ENCODE measurements around the gene SEMA7A. TPM values are rescaled to one million over a fixed set of nuclear protein-coding genes. Genes with fewer than 3 reads are reported as not detected.

SEMA7A gene
- total and polyA plus RNA-seq, 3 experiments from 2014 or later = 1.9 to 72.5 (median 71.2) TPM

- Mint-ChIP-seq H3K27me3 (no peaks in the 10 kb centered on the region), H3K4me1 (peaks cover 5 to 15% (median 10%) of the 10 kb centered on the region in 3 donors), H3K36me3 (peaks cover 27 to 95% (median 39%) of the 10 kb centered on the region in 3 donors), H3K9me3 (no peaks in the 10 kb centered on the region), H3K4me3 (no peak overlapping the region), H3K27ac (no peak overlapping the region)
- ChIA-PET POLR2A (no interaction called here), CTCF (interaction anchor here (1.2 to 4.1 kb wide), 3 partner anchors 10 to 70 kb away, joined by 3 to 16 read pairs (median 6); no protein-coding TSS in a partner anchor)
- no peak overlapping the region for H3K27ac ChIP-seq (ENCODE audit: low read depth, low read length)
- no peak for DNase-seq
- H3K27me3 ChIP-seq (ENCODE audit: insufficient read depth, low read length, poor library complexity, severe bottlenecking) = no peaks in the 10 kb centered on the region
- peaks cover 56% of the 10 kb centered on the region for H3K36me3 ChIP-seq (ENCODE audit: insufficient read depth, low read length)
- no peaks in the 10 kb centered on the region for H3K4me1 ChIP-seq (ENCODE audit: insufficient read depth, low read length)
- H3K9me3 ChIP-seq (ENCODE audit: low read length) = no peaks in the 10 kb centered on the region
- no peak overlapping the region for H3K4me3 ChIP-seq (ENCODE audit: low read length)
Observed at GRCh38 chr15:74449095-74449494, 15.3 kb upstream of the SEMA7A start.

- H3K4me3 ChIP-seq (ENCODE audit: low read length) = no peak overlapping the region
- DNase-seq = no peak
- H3K4me1 Mint-ChIP-seq = no peaks in the 10 kb centered on the region
- ChIA-PET CTCF (interaction anchor here (0.9 to 10.5 kb wide), 2 partner anchors 62 to 72 kb away, joined by 3 to 163 read pairs; no protein-coding TSS in a partner anchor), POLR2A (no interaction called here)
- H3K27ac Mint-ChIP-seq = no peak overlapping the region
- no peaks in the 10 kb centered on the region for H3K4me1 ChIP-seq (ENCODE audit: insufficient read depth, low read length)
- no peaks in the 10 kb centered on the region for H3K27me3 ChIP-seq (ENCODE audit: insufficient read depth, low read length, poor library complexity, severe bottlenecking)
- no peak overlapping the region for H3K4me3 Mint-ChIP-seq
- H3K36me3 Mint-ChIP-seq = peaks cover 27 to 70% (median 31%) of the 10 kb centered on the region in 3 donors
- no peak overlapping the region for H3K27ac ChIP-seq (ENCODE audit: low read depth, low read length)
- H3K27me3 Mint-ChIP-seq = no peaks in the 10 kb centered on the region
- H3K36me3 ChIP-seq (ENCODE audit: insufficient read depth, low read length) = peaks cover 33% of the 10 kb centered on the region
- no peaks in the 10 kb centered on the region for H3K9me3 ChIP-seq (ENCODE audit: low read length)
- no peaks in the 10 kb centered on the region for H3K9me3 Mint-ChIP-seq
Observed at GRCh38 chr15:74445816-74446763, 12.3 kb upstream of the SEMA7A start.

GRCh38 chr15:74444106-74445062, 10.6 kb upstream of the SEMA7A start:
- no peak overlapping the region for H3K4me3 Mint-ChIP-seq
- H3K4me3 ChIP-seq (ENCODE audit: low read length) = no peak overlapping the region
- CTCF ChIA-PET = interaction anchor here (10.5 kb wide), 1 partner anchor 61 kb away, joined by 163 read pairs; no protein-coding TSS in a partner anchor
- H3K4me1 Mint-ChIP-seq = no peaks in the 10 kb centered on the region
- peak overlapping the region in 1 of 8 donors; percentile 75 for H3K27ac Mint-ChIP-seq
- no peaks in the 10 kb centered on the region for H3K9me3 ChIP-seq (ENCODE audit: low read length)
- peaks cover 23 to 53% (median 23%) of the 10 kb centered on the region in 3 donors for H3K36me3 Mint-ChIP-seq
- POLR2A ChIA-PET = no interaction called here
- no peak for DNase-seq
- H3K27ac ChIP-seq (ENCODE audit: low read depth, low read length) = no peak overlapping the region
- no peaks in the 10 kb centered on the region for H3K27me3 Mint-ChIP-seq
- peaks cover 21% of the 10 kb centered on the region for H3K36me3 ChIP-seq (ENCODE audit: insufficient read depth, low read length)
- no peaks in the 10 kb centered on the region for H3K4me1 ChIP-seq (ENCODE audit: insufficient read depth, low read length)
- H3K27me3 ChIP-seq (ENCODE audit: insufficient read depth, low read length, poor library complexity, severe bottlenecking) = no peaks in the 10 kb centered on the region
- H3K9me3 Mint-ChIP-seq = no peaks in the 10 kb centered on the region

GRCh38 chr15:74443100-74443909, 9.5 kb upstream of the SEMA7A start:
- no peak overlapping the region for H3K4me3 ChIP-seq (ENCODE audit: low read length)
- H3K27me3 Mint-ChIP-seq = no peaks in the 10 kb centered on the region
- ChIA-PET POLR2A (no interaction called here), CTCF (interaction anchor here (1.3 to 10.5 kb wide), 3 partner anchors 60 to 69 kb away, joined by 4 to 163 read pairs (median 10); no protein-coding TSS in a partner anchor)
- no peaks in the 10 kb centered on the region for H3K27me3 ChIP-seq (ENCODE audit: insufficient read depth, low read length, poor library complexity, severe bottlenecking)
- no peaks in the 10 kb centered on the region for H3K4me1 ChIP-seq (ENCODE audit: insufficient read depth, low read length)
- no peak overlapping the region for H3K4me3 Mint-ChIP-seq
- H3K9me3 ChIP-seq (ENCODE audit: low read length) = no peaks in the 10 kb centered on the region
- peak overlapping the region in 2 of 8 donors; percentile 2 to 7 for H3K27ac Mint-ChIP-seq
- no peak overlapping the region for H3K27ac ChIP-seq (ENCODE audit: low read depth, low read length)
- peaks cover 18 to 42% (median 19%) of the 10 kb centered on the region in 3 donors for H3K36me3 Mint-ChIP-seq
- peaks cover 11% of the 10 kb centered on the region for H3K36me3 ChIP-seq (ENCODE audit: insufficient read depth, low read length)
- H3K4me1 Mint-ChIP-seq = peaks cover 0 to 5% (median 4%) of the 10 kb centered on the region in 3 donors
- no peak for DNase-seq
- H3K9me3 Mint-ChIP-seq = no peaks in the 10 kb centered on the region

- Mint-ChIP-seq H3K27ac (no peak overlapping the region), H3K4me3 (no peak overlapping the region), H3K4me1 (peaks cover 0 to 6% (median 5%) of the 10 kb centered on the region in 3 donors), H3K9me3 (no peaks in the 10 kb centered on the region), H3K27me3 (no peaks in the 10 kb centered on the region), H3K36me3 (peaks cover 15 to 35% (median 16%) of the 10 kb centered on the region in 3 donors)
- POLR2A ChIA-PET = no interaction called here
- Histone ChIP-seq H3K4me3 (ENCODE audit: low read length) (no peak overlapping the region), H3K27me3 (ENCODE audit: insufficient read depth, low read length, poor library complexity, severe bottlenecking) (no peaks in the 10 kb centered on the region), H3K4me1 (ENCODE audit: insufficient read depth, low read length) (no peaks in the 10 kb centered on the region), H3K9me3 (ENCODE audit: low read length) (no peaks in the 10 kb centered on the region), H3K27ac (ENCODE audit: low read depth, low read length) (no peak overlapping the region), H3K36me3 (ENCODE audit: insufficient read depth, low read length) (peaks cover 8% of the 10 kb centered on the region)
- peak in 1 of 5 donors; percentile 22 for DNase-seq
- CTCF ChIA-PET = interaction anchor here (1.3 to 10.5 kb wide), 5 partner anchors 40 to 71 kb away, joined by 3 to 163 read pairs (median 7); no protein-coding TSS in a partner anchor
Observed at GRCh38 chr15:74442604-74443003, 8.8 kb upstream of the SEMA7A start.

- peak overlapping the region in 3 of 8 donors; percentile 33 to 64 (median 56) for H3K27ac Mint-ChIP-seq
Observed at GRCh38 chr15:74442063-74442462, 8.3 kb upstream of the SEMA7A start.

More at GRCh38 chr15:74442063-74442462, 8.3 kb upstream of the SEMA7A start:
- no peak overlapping the region for H3K4me3 Mint-ChIP-seq
- ChIA-PET CTCF (interaction anchor here (0.8 to 10.5 kb wide), 8 partner anchors 24 to 71 kb away, joined by 3 to 163 read pairs (median 4); no protein-coding TSS in a partner anchor), POLR2A (no interaction called here)
- Histone ChIP-seq H3K27ac (ENCODE audit: low read depth, low read length) (no peak overlapping the region), H3K9me3 (ENCODE audit: low read length) (no peaks in the 10 kb centered on the region), H3K4me3 (ENCODE audit: low read length) (no peak overlapping the region), H3K4me1 (ENCODE audit: insufficient read depth, low read length) (no peaks in the 10 kb centered on the region), H3K36me3 (ENCODE audit: insufficient read depth, low read length) (peaks cover 5% of the 10 kb centered on the region), H3K27me3 (ENCODE audit: insufficient read depth, low read length, poor library complexity, severe bottlenecking) (no peaks in the 10 kb centered on the region)
- no peaks in the 10 kb centered on the region for H3K9me3 Mint-ChIP-seq
- H3K27me3 Mint-ChIP-seq = no peaks in the 10 kb centered on the region
- no peak for DNase-seq
- peaks cover 15 to 31% (median 16%) of the 10 kb centered on the region in 3 donors for H3K36me3 Mint-ChIP-seq
- H3K4me1 Mint-ChIP-seq = peaks cover 0 to 6% (median 5%) of the 10 kb centered on the region in 3 donors
